ENCODE results near the gene CMSS1. TPM values are rescaled to one million over a fixed set of nuclear protein-coding genes. Genes with fewer than 3 reads are reported as not detected.
A peak's percentile ranks its signal among the peaks of the same experiment; 100 is the strongest.
"Not testable (repeated sequence)": the region's sequence is repeated elsewhere in the genome, so short reads cannot be mapped to it uniquely, and the experiment has no call there.

CMSS1 gene
- total RNA-seq, 4 donors from 2014 or later: 9.2 to 18.5 (median 12.9) TPM

DNA sequence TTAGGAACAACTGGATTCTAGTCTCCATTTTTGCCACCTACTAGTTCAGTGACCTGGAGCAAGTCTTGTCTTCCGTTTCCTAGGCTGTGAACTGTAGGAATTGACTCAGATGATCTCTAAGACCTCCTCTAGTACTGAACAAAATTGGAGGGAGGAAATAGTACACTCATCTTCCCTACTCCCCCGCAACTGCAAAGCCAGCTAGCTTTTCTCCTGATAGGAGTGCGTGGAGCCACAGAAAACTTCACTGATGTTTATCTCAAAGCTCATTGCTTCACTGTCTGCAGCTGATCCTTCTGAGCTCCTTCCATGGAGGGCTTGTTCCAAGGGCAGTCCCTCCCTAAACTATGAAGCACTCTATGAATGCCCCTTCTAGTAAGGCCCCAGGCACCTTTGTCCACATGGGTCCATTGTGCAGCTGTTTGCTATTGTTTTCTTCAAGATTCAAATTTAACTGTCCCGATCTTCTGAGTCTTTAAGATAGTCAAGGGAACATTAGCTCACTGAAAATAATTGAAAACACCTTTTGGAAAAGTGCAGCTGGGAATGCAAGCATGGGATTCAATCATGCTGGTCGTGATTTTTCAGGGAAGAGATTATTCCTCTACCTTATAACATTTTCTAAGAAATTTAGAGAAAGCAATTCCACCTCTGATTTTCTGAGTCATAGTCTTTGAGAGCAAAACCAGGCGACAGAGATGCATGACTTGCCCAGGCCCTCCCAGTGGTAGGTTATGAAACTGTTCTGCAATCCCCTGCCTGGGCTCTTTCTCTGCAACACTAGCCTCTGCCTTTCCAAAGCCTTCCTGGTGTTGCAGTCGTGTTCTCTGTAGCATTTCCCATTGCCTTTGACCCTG, 272.4 kb downstream of the CMSS1 start:
- no peaks in the 10 kb centered on the region for H3K36me3 ChIP-seq
- no peak overlapping the region for H3K27ac ChIP-seq
- 74 to 76% methylated on average over 7 of the region's 7 CpGs for WGBS, 2 donors
- peaks cover 0 to 11% (median 2%) of the 10 kb centered on the region in 3 donors for H3K4me1 ChIP-seq
- no peak for DNase-seq
- H3K9me3 ChIP-seq: no peaks in the 10 kb centered on the region
- intact Hi-C loops (cut with DNase I): no loop called here
- TF ChIP-seq POLR2A (IDR thresholded peaks at IDR 0.05): no peak
- TF ChIP-seq, protein P1, sequence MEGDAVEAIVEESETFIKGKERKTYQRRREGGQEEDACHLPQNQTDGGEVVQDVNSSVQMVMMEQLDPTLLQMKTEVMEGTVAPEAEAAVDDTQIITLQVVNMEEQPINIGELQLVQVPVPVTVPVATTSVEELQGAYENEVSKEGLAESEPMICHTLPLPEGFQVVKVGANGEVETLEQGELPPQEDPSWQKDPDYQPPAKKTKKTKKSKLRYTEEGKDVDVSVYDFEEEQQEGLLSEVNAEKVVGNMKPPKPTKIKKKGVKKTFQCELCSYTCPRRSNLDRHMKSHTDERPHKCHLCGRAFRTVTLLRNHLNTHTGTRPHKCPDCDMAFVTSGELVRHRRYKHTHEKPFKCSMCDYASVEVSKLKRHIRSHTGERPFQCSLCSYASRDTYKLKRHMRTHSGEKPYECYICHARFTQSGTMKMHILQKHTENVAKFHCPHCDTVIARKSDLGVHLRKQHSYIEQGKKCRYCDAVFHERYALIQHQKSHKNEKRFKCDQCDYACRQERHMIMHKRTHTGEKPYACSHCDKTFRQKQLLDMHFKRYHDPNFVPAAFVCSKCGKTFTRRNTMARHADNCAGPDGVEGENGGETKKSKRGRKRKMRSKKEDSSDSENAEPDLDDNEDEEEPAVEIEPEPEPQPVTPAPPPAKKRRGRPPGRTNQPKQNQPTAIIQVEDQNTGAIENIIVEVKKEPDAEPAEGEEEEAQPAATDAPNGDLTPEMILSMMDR (IDR thresholded peaks at IDR 0.05): peak in 4 of 6 experiments; percentile 7 to 65 (median 38)
- no peaks in the 10 kb centered on the region for H3K27me3 ChIP-seq
- no peak overlapping the region for H3K4me3 ChIP-seq

GRCh38 chr3:100090669-100091005, 273.0 kb downstream of the CMSS1 start:
- peaks cover 0 to 11% (median 2%) of the 10 kb centered on the region in 3 donors for H3K4me1 ChIP-seq
- TF ChIP-seq, protein P1 (IDR thresholded peaks at IDR 0.05): no peak
- no peak for TF ChIP-seq POLR2A (IDR thresholded peaks at IDR 0.05)
- H3K9me3 ChIP-seq: no peaks in the 10 kb centered on the region
- no peak overlapping the region for H3K4me3 ChIP-seq
- DNase-seq: no peak
- H3K27me3 ChIP-seq: no peaks in the 10 kb centered on the region
- intact Hi-C loops (cut with DNase I): no loop called here
- H3K27ac ChIP-seq: no peak overlapping the region
- no peaks in the 10 kb centered on the region for H3K36me3 ChIP-seq

- intact Hi-C loops (cut with DNase I): no loop called here
- 96 to 100% methylated on average over 1 of the region's 1 CpG for WGBS, 2 donors
- no peak for TF ChIP-seq POLR2A (IDR thresholded peaks at IDR 0.05)
- TF ChIP-seq, protein P1 (IDR thresholded peaks at IDR 0.05): no peak
- Histone ChIP-seq H3K4me1 (peaks cover 5 to 26% (median 10%) of the 10 kb centered on the region in 3 donors), H3K36me3 (no peaks in the 10 kb centered on the region), H3K9me3 (no peaks in the 10 kb centered on the region), H3K27me3 (no peaks in the 10 kb centered on the region), H3K4me3 (no peak overlapping the region), H3K27ac (no peak overlapping the region)
- no peak for DNase-seq
Observed at GRCh38 chr3:100093831-100094230, 276.2 kb downstream of the CMSS1 start.

- DNase-seq; H3K9me3 ChIP-seq; intact Hi-C loops (cut with DNase I); H3K27ac ChIP-seq; H3K27me3 ChIP-seq; H3K36me3 ChIP-seq; H3K4me3 ChIP-seq: not testable (repeated sequence)
- 79 to 100% methylated on average over 1 of the region's 1 CpG for WGBS, 2 donors
- H3K4me1 ChIP-seq: peaks cover 7 to 27% (median 9%) of the 10 kb centered on the region in 3 donors
Observed at GRCh38 chr3:100096286-100096685, 278.6 kb downstream of the CMSS1 start.

- intact Hi-C loops (cut with DNase I): no loop called here
- Histone ChIP-seq H3K27me3 (no peaks in the 10 kb centered on the region), H3K9me3 (no peaks in the 10 kb centered on the region), H3K4me1 (peaks cover 7 to 27% (median 9%) of the 10 kb centered on the region in 3 donors), H3K27ac (no peak overlapping the region), H3K4me3 (no peak overlapping the region), H3K36me3 (no peaks in the 10 kb centered on the region)
- WGBS, 2 donors: 87 to 90% methylated on average over 2 of the region's 2 CpGs
- DNase-seq: no peak
- TF ChIP-seq, protein P1 (IDR thresholded peaks at IDR 0.05): no peak
- no peak for TF ChIP-seq POLR2A (IDR thresholded peaks at IDR 0.05)
Observed at GRCh38 chr3:100096866-100097265, 279.2 kb downstream of the CMSS1 start.
